MG63 (cell line): Measurements from ENCODE around the gene KANK3. TPM values are rescaled to one million over a fixed set of nuclear protein-coding genes. Genes with fewer than 3 reads are reported as not detected.
"Not testable (repeated sequence)": the region's sequence is repeated elsewhere in the genome, so short reads cannot be mapped to it uniquely, and the experiment has no call there.

Experiments used
- DNase-seq: peaks from one replicate; pipeline ENCODE4 v3.0.0-alpha.2; 2020
- H3K27me3 ChIP-seq: fragments of 250-450 bp; sonication (Bioruptor Pico); 2 replicates; pipeline ENCODE4 v1.5.1; 2020; ENCODE audit warnings: mild to moderate bottlenecking, moderate library complexity
- H3K36me3 ChIP-seq: fragments of 250-450 bp; sonication (Bioruptor Pico); 2 replicates; pipeline ENCODE4 v1.5.1; 2020; ENCODE audit warnings: mild to moderate bottlenecking, moderate library complexity
- H3K4me3 ChIP-seq: fragments of 250-450 bp; sonication (Bioruptor Pico); 2 replicates; pipeline ENCODE4 v1.5.1; 2020; ENCODE audit warnings: mild to moderate bottlenecking, moderate library complexity
- H3K9me3 ChIP-seq: fragments of 250-450 bp; sonication (Bioruptor Pico); 2 replicates; pipeline ENCODE4 v1.5.1; 2020; ENCODE audit warnings: mild to moderate bottlenecking, moderate library complexity
- total RNA-seq: library from RNA; depleted of rRNA; stranded (reverse); fragments of >200 nt; shearing (Covaris generic); gene quantifications from 2 replicates; pipeline ENCODE4 v1.2.3, GENCODE V29; 2014; ENCODE audit warnings: low replicate concordance

KANK3 gene
- total RNA-seq, 1 experiment from 2014 or later, result 0.20 TPM

GRCh38 chr19:8352845-8353244 is 9.8 kb upstream of the KANK3 start:
- DNase-seq, H3K36me3 ChIP-seq, H3K27me3 ChIP-seq, H3K9me3 ChIP-seq, H3K4me3 ChIP-seq: not testable (repeated sequence)

GRCh38 chr19:8352134-8352827 is 9.2 kb upstream of the KANK3 start:
- peaks cover 5% of the 10 kb centered on the region for H3K9me3 ChIP-seq
- DNase-seq, result no peak
- H3K36me3 ChIP-seq, result no peaks in the 10 kb centered on the region
- 0 out of 2 replicates have a peak, but pooled peaks cover 8% of the 10 kb centered on the region for H3K27me3 ChIP-seq
- no peak overlapping the region for H3K4me3 ChIP-seq

- H3K27me3 ChIP-seq, H3K9me3 ChIP-seq, H3K4me3 ChIP-seq, DNase-seq, H3K36me3 ChIP-seq: not testable (repeated sequence)
Observed at GRCh38 chr19:8349629-8350372, 6.7 kb upstream of the KANK3 start.

DNA sequence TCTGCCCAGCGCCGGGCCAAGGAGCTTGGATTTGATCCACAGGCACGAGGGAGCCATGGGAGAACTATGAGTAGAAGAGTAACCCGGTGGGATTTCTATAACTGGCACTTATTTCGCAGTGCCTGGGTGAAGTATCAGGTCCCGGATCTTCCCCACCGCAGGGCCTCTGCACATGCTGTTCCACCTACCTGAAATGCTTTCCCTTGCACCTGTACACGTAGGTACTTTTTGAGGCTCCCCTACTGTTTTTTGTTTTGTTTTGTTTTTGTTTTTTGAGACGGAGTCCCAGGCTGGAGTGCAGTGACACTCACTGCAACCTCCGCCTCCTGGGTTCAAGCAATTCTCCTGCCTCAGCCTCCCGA is 402 bp upstream of the KANK3 start:
- Histone ChIP-seq H3K9me3 (no peaks in the 10 kb centered on the region), H3K36me3 (no peaks in the 10 kb centered on the region), H3K4me3 (peak overlapping the region; percentile 46), H3K27me3 (peaks cover 26% of the 10 kb centered on the region)
- DNase-seq, result no peak

- H3K27me3 ChIP-seq, result peaks cover 28% of the 10 kb centered on the region
- DNase-seq, result no peak
- no peaks in the 10 kb centered on the region for H3K9me3 ChIP-seq
- no peak overlapping the region for H3K4me3 ChIP-seq
- H3K36me3 ChIP-seq, result no peaks in the 10 kb centered on the region
Observed at GRCh38 chr19:8342316-8342683, 762 bp downstream of the KANK3 start.

DNA sequence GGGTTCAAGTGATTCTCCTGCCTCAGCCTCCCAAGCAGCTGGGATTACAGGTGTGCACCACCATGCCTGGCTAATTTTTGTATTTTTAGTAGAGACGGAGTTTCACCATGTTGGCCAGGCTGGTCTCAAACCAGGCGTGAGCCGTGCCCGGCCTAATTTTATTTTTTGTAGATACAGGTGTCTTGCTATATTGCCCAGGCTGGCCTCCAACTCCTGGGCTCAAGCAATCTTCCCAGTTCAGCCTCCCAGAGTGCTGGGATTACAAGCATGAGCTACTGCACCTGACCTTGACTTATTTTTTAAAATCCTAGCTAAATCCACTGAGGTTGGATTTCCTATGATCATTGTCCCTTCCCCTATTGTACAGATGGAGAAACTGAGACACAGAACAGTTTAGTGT is 1.6 kb downstream of the KANK3 start:
- H3K4me3 ChIP-seq, H3K9me3 ChIP-seq, DNase-seq: not testable (repeated sequence)

GRCh38 chr19:8340341-8341096 is 2.5 kb downstream of the KANK3 start:
- H3K27me3 ChIP-seq, result peaks cover 34% of the 10 kb centered on the region
- H3K9me3 ChIP-seq, result no peaks in the 10 kb centered on the region
- no peak overlapping the region for H3K4me3 ChIP-seq
- DNase-seq, result no peak
- no peaks in the 10 kb centered on the region for H3K36me3 ChIP-seq

More for the DNA sequence above, 1.6 kb downstream of the KANK3 start:
- not testable (repeated sequence) for H3K36me3 ChIP-seq
- peaks cover 28% of the 10 kb centered on the region for H3K27me3 ChIP-seq

- no peak overlapping the region for H3K4me3 ChIP-seq
- no peaks in the 10 kb centered on the region for H3K36me3 ChIP-seq
- H3K9me3 ChIP-seq, result no peaks in the 10 kb centered on the region
- peaks cover 40% of the 10 kb centered on the region for H3K27me3 ChIP-seq
- no peak for DNase-seq
Observed at GRCh38 chr19:8338835-8339234, 4.2 kb downstream of the KANK3 start.

DNA sequence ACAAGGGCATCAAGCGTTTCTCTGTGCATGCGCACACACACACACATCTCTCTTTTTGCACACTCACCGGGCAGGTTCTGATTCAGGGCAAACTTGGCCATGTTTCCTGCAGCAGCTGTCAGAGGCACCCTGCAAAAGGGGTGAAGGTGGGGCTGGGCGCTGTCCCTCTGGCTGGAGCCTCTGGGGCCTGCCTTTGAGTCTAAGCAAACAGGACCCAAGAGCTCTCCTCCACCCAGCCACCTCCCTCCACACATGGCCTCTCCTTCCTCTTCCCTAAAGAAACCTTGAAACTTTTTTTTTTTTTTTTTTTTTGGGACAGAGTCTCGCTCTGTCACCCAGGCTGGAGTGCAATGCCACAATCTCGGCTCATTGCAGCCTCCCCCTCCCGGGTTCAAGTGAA is 5.3 kb downstream of the KANK3 start:
- Histone ChIP-seq H3K36me3 (no peaks in the 10 kb centered on the region), H3K9me3 (no peaks in the 10 kb centered on the region), H3K4me3 (no peak overlapping the region), H3K27me3 (peaks cover 46% of the 10 kb centered on the region)
- DNase-seq, result no peak

GRCh38 chr19:8336660-8337059 is 6.4 kb downstream of the KANK3 start:
- H3K27me3 ChIP-seq, result peaks cover 45% of the 10 kb centered on the region
- no peaks in the 10 kb centered on the region for H3K36me3 ChIP-seq
- H3K9me3 ChIP-seq, result no peaks in the 10 kb centered on the region
- H3K4me3 ChIP-seq, result no peak overlapping the region
- DNase-seq, result no peak

- H3K36me3 ChIP-seq, result no peaks in the 10 kb centered on the region
- no peaks in the 10 kb centered on the region for H3K9me3 ChIP-seq
- H3K27me3 ChIP-seq, result peaks cover 45% of the 10 kb centered on the region
- no peak for DNase-seq
- H3K4me3 ChIP-seq, result no peak overlapping the region
Observed at GRCh38 chr19:8336072-8336569, 6.9 kb downstream of the KANK3 start.

DNA sequence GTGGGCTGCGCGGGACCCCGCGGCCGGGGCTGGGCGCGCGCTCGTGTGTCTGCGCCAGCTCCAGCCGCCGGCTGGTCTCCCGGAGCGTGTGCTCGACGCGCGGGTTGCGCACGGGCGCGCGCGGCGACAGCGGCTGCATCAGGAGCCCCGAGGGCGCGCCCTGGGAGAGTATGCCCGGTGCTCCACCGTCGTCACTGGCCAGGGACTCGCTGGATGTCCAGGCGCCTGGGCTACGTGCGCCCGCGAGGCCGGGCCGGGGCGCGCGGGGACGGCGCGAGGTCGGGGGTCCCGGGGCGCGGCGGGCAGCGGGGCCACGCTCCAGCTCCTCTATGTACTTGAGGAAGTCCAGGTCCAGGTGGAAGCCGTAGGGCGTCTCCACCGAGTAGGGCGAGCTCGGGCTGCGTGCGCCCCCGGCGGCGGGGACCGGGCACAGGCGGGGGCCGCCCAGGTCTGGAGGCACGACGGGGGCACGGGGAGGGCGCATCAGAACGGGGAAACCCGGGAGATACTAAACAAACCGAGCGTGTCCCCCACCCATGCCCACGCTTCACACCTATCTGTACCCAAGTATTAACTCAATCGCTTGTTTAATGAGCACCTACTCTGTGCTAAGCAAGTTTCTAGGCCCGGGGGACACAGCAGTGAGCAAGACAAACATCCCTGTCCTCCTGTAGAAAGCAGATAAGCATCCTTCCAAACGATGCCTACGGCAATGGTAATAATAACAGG is 7.6 kb downstream of the KANK3 start:
- peaks cover 40% of the 10 kb centered on the region for H3K27me3 ChIP-seq
- peak overlapping the region; percentile 9; the same call in 1 of the 2 replicates for H3K4me3 ChIP-seq
- H3K36me3 ChIP-seq, result no peaks in the 10 kb centered on the region
- no peaks in the 10 kb centered on the region for H3K9me3 ChIP-seq
- no peak for DNase-seq

DNA sequence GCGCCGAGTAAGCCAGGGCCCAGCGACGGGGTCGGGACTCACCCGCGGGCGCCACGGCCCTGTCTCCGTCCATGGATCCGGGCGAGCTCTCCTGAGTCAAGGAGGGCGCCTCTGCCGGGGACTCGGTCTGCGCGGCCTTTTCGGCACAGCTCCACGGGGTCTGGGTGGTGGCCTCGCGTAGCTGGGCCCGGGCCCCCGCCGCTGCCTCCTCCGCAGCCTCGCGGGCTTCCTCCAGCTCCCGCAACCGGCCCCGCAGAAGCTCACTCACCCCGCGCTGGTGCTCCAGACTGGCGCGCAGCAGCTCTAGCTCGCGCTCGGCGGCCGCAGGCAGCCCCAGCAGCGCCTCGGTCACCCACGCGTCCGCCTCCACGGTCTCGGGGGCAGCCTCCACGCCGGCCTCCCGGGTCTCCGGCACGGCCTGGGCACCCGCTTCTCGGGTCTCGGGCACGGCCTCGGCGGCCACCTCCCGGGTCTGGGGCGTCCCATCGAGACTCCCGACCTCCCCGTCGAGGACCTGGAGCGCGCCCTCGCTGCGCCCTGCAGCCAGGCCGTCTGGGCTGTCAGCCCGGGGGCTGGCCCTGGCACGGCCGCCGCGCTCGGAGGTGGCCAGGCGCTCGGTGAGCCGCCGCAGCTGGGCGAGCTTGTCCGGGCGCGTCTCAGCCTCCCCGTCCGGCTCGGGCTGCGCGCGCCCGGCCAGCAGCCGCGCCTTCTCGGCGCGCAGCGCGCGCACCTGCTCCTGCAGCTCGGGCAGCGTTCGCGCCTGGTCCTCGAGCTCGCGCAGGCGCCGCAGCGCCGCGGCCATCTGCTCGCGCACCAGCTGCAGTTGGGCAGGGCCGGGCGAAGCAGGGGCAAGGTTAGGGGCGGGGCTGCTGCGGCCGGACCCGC is 8.4 kb downstream of the KANK3 start:
- DNase-seq, result peak; percentile 88
- no peaks in the 10 kb centered on the region for H3K9me3 ChIP-seq
- H3K27me3 ChIP-seq, result peaks cover 37% of the 10 kb centered on the region
- H3K36me3 ChIP-seq, result no peaks in the 10 kb centered on the region
- H3K4me3 ChIP-seq, result peak overlapping the region; percentile 39

- no peaks in the 10 kb centered on the region for H3K9me3 ChIP-seq
- no peaks in the 10 kb centered on the region for H3K36me3 ChIP-seq
- no peak for DNase-seq
- no peak overlapping the region for H3K4me3 ChIP-seq
- peaks cover 29% of the 10 kb centered on the region for H3K27me3 ChIP-seq
Observed at GRCh38 chr19:8333767-8334457, 9.2 kb downstream of the KANK3 start.

- DNase-seq, result no peak
- H3K36me3 ChIP-seq, result no peaks in the 10 kb centered on the region
- H3K4me3 ChIP-seq, result no peak overlapping the region
- H3K9me3 ChIP-seq, result no peaks in the 10 kb centered on the region
- H3K27me3 ChIP-seq, result peaks cover 27% of the 10 kb centered on the region
Observed at GRCh38 chr19:8332976-8333766, 9.9 kb downstream of the KANK3 start.
